Psoas muscle (tissue), 8 donors: ENCODE results near the gene ANKDD1B. TPM values are rescaled to one million over a fixed set of nuclear protein-coding genes. Genes with fewer than 3 reads are reported as not detected.

ENCODE experiments used
- ATAC-seq, 4 donors: fragments of 200-7000 bp; cut with Tn5 transposase; one replicate each; pipeline ENCODE4 v1.9.1; 2020; ENCODE audit warnings: moderate library complexity in 3 of 4, mild to moderate bottlenecking in 2 of 4
- DNase-seq, 2 donors: peaks; one replicate each; pipeline ENCODE4 v3.0.0-alpha.2; 2020
- H3K27ac ChIP-seq: fragments of 200-600 bp; one replicate; pipeline ENCODE4 v1.8.0; 2022
- H3K27me3 ChIP-seq, 3 donors: fragments of 200-600 bp in 1 of 3; one replicate each; pipeline versions ENCODE4 v1.6.1 to v1.8.0; 2013 to 2022; ENCODE audit warnings: low read length in 2 of 3, mild to moderate bottlenecking in 2 of 3, moderate library complexity in 1 of 3; ENCODE audit not compliant: insufficient read depth in 3 of 3
- H3K36me3 ChIP-seq, 2 donors: fragments of 200-600 bp in 1 of 2; one replicate each; pipeline versions ENCODE4 v1.6.1 to v1.8.0; 2013 to 2022; ENCODE audit warnings: low read depth in 1 of 2, mild to moderate bottlenecking in 1 of 2, moderate library complexity in 1 of 2; ENCODE audit not compliant: insufficient read depth in 1 of 2
- H3K4me1 ChIP-seq: fragments of 200-600 bp; one replicate; pipeline ENCODE4 v1.8.0; 2022
- H3K4me3 ChIP-seq: fragments of 200-600 bp; one replicate; pipeline ENCODE4 v1.8.0; 2022; ENCODE audit warnings: mild to moderate bottlenecking
- H3K9me3 ChIP-seq: fragments of 200-600 bp; one replicate; pipeline ENCODE4 v1.8.0; 2022
- CTCF ChIP-seq: fragments of 200-600 bp; IDR thresholded peaks from one replicate; pipeline ENCODE4 v1.8.0; 2022; ENCODE audit warnings: antibody characterized with exemption
- WGBS, 3 donors: extraction: QIAGEN DNeasy Blood & Tissue Kit; methylation state at CpG; one replicate each; pipeline versions ENCODE4 v1.1.6 to v1.1.7; 2013; 5-methylcytosine and 5-hydroxymethylcytosine counted together
- intact Hi-C, 2 donors: fragments of 100-400 bp; cut with DNase I; formaldehyde crosslinking; loops; one replicate each; pipeline versions ENCODE4 v1.11.0 to v1.14.2; 2022
- polyA plus RNA-seq, 3 donors: library from polyadenylated mRNA; stranded (reverse); fragments of 200-250 nt; gene quantifications; one replicate each; pipeline ENCODE4 v1.2.3, GENCODE V29; 2013
- total RNA-seq, 4 donors: library from RNA; stranded (reverse); fragmentation: NEBNext Ultra II Directional in 2 of 4; extraction: Animal tissue kit (Norgen Biotek cat#: 25700) in 2 of 4; gene quantifications; one replicate each; pipeline versions ENCODE4 v1.2.1 to v1.2.4, GENCODE V29; 2021 to 2023
- donor health status: healthy with polysubstance abuse.
- donor health status: DM: no; HTN: no; CAD: no; lungs with moderate emphysema.
- donor health status: Bipolar disorder and iron deficiency.
- donor health status: healthy.
- donor health status: DM: yes; HTN: yes; CAD: no.
- donor health status: DM: no; HTN: no; CAD: no.
- donor health status: DM: no; HTN: no; CAD: no.
- donor health status: DM: yes; HTN: yes; CAD: no.

Gene ANKDD1B
- total and polyA plus RNA-seq, 7 donors, result 0.09 to 0.26 (median 0.14) TPM; not detected in 4

GRCh38 chr5:75588666-75589065 is 22.6 kb upstream of the ANKDD1B start:
- H3K27ac ChIP-seq, result no peak overlapping the region
- no peaks in the 10 kb centered on the region for H3K9me3 ChIP-seq
- intact Hi-C loops, result loop anchor here in 1 of 2 donors (10.0 kb wide), 1 partner anchor 234 kb away; no protein-coding TSS in a partner anchor
- peaks cover 2 to 78% of the 10 kb centered on the region in 2 donors for H3K36me3 ChIP-seq
- no peak for TF ChIP-seq CTCF
- 75 to 84% (median 76%) methylated on average over 3 of the region's 3 CpGs for WGBS, 3 donors
- DNase-seq, result no peak
- H3K4me1 ChIP-seq, result no peaks in the 10 kb centered on the region
- ATAC-seq, result no peak
- no peaks in the 10 kb centered on the region for H3K27me3 ChIP-seq
- H3K4me3 ChIP-seq, result no peak overlapping the region

- H3K4me3 ChIP-seq, result no peak overlapping the region
- no peaks in the 10 kb centered on the region for H3K4me1 ChIP-seq
- peaks cover 5 to 85% of the 10 kb centered on the region in 2 donors for H3K36me3 ChIP-seq
- no peak for DNase-seq
- no peaks in the 10 kb centered on the region for H3K9me3 ChIP-seq
- no peak for TF ChIP-seq CTCF
- no peak overlapping the region for H3K27ac ChIP-seq
- H3K27me3 ChIP-seq, result no peaks in the 10 kb centered on the region
- intact Hi-C loops, result no loop called here
- ATAC-seq, result no peak
These were observed 10.7 kb upstream of the ANKDD1B start for GRCh38 chr5:75600535-75600934.

GRCh38 chr5:75601567-75601966 is 9.7 kb upstream of the ANKDD1B start:
- WGBS, 3 donors, result 94 to 100% (median 98%) methylated on average over 1 of the region's 1 CpG
- DNase-seq, result no peak
- intact Hi-C loops, result no loop called here
- no peaks in the 10 kb centered on the region for H3K4me1 ChIP-seq
- no peaks in the 10 kb centered on the region for H3K9me3 ChIP-seq
- ATAC-seq, result no peak
- no peak overlapping the region for H3K4me3 ChIP-seq
- H3K27ac ChIP-seq, result no peak overlapping the region
- peaks cover 5 to 75% of the 10 kb centered on the region in 2 donors for H3K36me3 ChIP-seq
- TF ChIP-seq CTCF, result no peak
- H3K27me3 ChIP-seq, result no peaks in the 10 kb centered on the region

- H3K9me3 ChIP-seq, result no peaks in the 10 kb centered on the region
- DNase-seq (no peak), ATAC-seq (no peak)
- no peaks in the 10 kb centered on the region for H3K27me3 ChIP-seq
- H3K4me1 ChIP-seq, result no peaks in the 10 kb centered on the region
- TF ChIP-seq CTCF, result no peak
- no peak overlapping the region for H3K4me3 ChIP-seq
- no peak overlapping the region for H3K27ac ChIP-seq
- 85 to 96% (median 88%) methylated on average over 3 of the region's 3 CpGs for WGBS, 3 donors
- H3K36me3 ChIP-seq, result peaks cover 5 to 70% of the 10 kb centered on the region in 2 donors
- intact Hi-C loops, result no loop called here
These were observed 9.3 kb upstream of the ANKDD1B start for GRCh38 chr5:75601996-75602395.

GRCh38 chr5:75603371-75603770 is 7.9 kb upstream of the ANKDD1B start:
- no peak for TF ChIP-seq CTCF
- no peak for ATAC-seq
- intact Hi-C loops, result no loop called here

More at GRCh38 chr5:75603371-75603770, 7.9 kb upstream of the ANKDD1B start:
- no peak overlapping the region for H3K4me3 ChIP-seq
- no peak for DNase-seq
- no peak overlapping the region for H3K27ac ChIP-seq
- peaks cover 5 to 57% of the 10 kb centered on the region in 2 donors for H3K36me3 ChIP-seq
- no peaks in the 10 kb centered on the region for H3K9me3 ChIP-seq
- H3K27me3 ChIP-seq, result no peaks in the 10 kb centered on the region
- no peaks in the 10 kb centered on the region for H3K4me1 ChIP-seq
